GM21526 (cell line): ENCODE measurements around the gene CBY2.
"Not testable (repeated sequence)": the region's sequence is repeated elsewhere in the genome, so short reads cannot be mapped to it uniquely, and the experiment has no call there.

Experiments used
- ATAC-seq: cut with Tn5 transposase; IDR thresholded peaks from one replicate; pipeline ENCODE4 v1.9.1; 2021; ENCODE audit warnings: moderate library complexity; ENCODE audit not compliant: unreplicated experiment, low FRiP score

The CBY2 gene

DNA sequence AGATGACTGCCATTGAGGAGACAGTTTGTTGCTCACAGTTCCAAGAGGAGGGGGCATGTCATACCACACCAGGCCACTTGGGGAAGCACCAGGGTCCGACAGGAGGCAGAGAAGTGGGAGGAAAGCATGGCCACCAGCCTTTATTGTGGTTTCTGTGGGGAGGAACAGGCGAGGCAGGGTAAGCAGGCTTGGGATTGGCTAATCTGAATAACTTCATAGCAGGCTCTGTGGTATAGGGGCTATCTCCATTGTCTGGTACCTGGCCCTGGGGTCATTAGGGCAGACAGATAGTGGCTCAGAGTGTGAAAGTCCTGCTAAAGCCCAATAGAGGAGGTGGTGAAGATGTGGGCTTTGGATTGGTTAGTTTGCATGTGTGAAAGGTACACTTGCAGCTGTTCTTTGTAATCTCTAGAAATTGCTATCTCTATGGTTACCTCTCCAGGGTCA is 35.5 kb downstream of the CBY2 start:
- ATAC-seq, result no peak

DNA sequence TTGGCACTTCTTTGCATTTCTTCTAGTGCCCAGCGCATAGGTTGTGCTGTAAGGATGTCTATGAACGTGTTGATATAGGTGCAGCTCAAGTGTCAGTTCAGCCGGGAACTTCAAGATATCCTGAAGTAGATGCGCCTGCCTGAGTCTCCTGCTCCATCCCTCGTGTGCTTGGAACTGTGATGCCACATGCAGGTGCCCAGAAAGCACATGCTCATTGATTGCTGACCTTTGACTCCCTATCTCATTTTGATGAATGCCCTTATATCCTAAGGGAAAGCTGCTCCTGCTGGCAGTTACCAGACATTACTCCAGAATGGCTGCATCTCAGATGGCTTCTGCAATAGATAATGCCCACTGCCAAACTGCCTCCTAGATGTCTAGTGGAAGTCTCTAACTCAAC is 40.9 kb downstream of the CBY2 start:
- ATAC-seq, result no peak

- ATAC-seq, result no peak
Measured at GRCh38 chr13:45744979-45745378, 42.9 kb downstream of the CBY2 start.

DNA sequence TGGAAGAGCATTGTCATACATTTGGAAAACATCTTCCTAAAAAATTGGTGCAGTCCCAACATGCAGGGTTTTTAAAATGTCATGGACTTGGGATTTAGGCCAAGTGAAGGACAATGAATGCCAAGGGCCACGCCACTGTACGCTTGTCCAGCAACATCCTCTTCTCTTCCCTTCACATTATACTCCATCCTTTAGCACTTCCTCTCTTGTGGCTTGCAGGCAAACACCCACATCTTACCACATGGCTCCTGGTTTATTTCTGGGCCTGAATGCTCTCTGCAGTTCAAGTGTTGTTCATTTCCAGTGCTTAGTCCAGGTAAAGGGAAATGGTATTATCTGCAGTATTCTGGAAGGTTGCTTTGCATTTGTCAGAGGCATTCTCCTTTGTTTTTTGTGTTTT is 45.0 kb downstream of the CBY2 start:
- no peak for ATAC-seq

- no peak for ATAC-seq
Measured at GRCh38 chr13:45748941-45749759, 47.0 kb downstream of the CBY2 start.

GRCh38 chr13:45750566-45750965 is 48.4 kb downstream of the CBY2 start:
- no peak for ATAC-seq

GRCh38 chr13:45751885-45752284 is 49.8 kb downstream of the CBY2 start:
- no peak for ATAC-seq

- ATAC-seq, result no peak
Measured at GRCh38 chr13:45752510-45752909, 50.4 kb downstream of the CBY2 start.

- not testable (repeated sequence) for ATAC-seq
Measured at GRCh38 chr13:45756498-45756897, 54.4 kb downstream of the CBY2 start.

- ATAC-seq, result not testable (repeated sequence)
Measured at GRCh38 chr13:45757589-45757988, 55.5 kb downstream of the CBY2 start.

- ATAC-seq, result no peak
Measured at GRCh38 chr13:45763419-45763818, 61.3 kb downstream of the CBY2 start.
